Measurements from ENCODE around the gene ARHGEF12. TPM values are rescaled to one million over a fixed set of nuclear protein-coding genes. Genes with fewer than 3 reads are reported as not detected.
A peak's percentile ranks its signal among the peaks of the same experiment; 100 is the strongest.
"Not testable (repeated sequence)": the region's sequence is repeated elsewhere in the genome, so short reads cannot be mapped to it uniquely, and the experiment has no call there.

Gene ARHGEF12
- total RNA-seq, 1 experiment from 2014 or later, result 15.4 TPM

DNA sequence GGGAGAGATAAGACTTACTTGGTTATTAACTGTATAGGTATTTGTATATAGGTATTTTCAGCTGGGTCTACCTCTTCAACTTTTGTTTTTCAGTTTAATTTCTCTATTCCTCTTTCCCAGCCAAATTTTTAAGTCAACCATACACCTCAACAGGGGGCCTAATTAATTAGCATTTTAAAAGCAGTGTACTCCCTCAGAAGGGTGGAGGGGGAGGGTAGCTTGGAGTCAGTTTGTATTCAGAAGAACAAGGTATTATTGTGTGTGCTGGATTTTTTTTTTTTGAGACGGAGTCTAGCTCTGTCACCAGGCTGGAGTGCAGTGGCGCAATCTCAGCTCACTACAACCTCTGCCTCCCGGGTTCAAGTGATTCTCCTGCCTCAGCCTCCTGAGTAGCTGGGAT is 167.3 kb downstream of the ARHGEF12 start:
- H3K4me2 ChIP-seq (ENCODE audit: low read depth, low read length, poor library complexity, severe bottlenecking); H3K36me3 ChIP-seq (ENCODE audit: insufficient read depth, low read length); H3K27me3 ChIP-seq (ENCODE audit: low read length); H3K27ac ChIP-seq (ENCODE audit: low read length); H4K20me1 ChIP-seq (ENCODE audit: insufficient read depth, low read depth, low read length); H3K4me3 ChIP-seq (ENCODE audit: low read length); H3K9ac ChIP-seq (ENCODE audit: low read length); H2AFZ ChIP-seq (ENCODE audit: low read length); H3K79me2 ChIP-seq (ENCODE audit: low read length); H3K9me2 ChIP-seq (replicated peaks; ENCODE audit: insufficient read depth, low read length); H3K9me3 ChIP-seq (ENCODE audit: low read length); H3K4me1 ChIP-seq (ENCODE audit: low read length); DNase-seq: not testable (repeated sequence)

DNA sequence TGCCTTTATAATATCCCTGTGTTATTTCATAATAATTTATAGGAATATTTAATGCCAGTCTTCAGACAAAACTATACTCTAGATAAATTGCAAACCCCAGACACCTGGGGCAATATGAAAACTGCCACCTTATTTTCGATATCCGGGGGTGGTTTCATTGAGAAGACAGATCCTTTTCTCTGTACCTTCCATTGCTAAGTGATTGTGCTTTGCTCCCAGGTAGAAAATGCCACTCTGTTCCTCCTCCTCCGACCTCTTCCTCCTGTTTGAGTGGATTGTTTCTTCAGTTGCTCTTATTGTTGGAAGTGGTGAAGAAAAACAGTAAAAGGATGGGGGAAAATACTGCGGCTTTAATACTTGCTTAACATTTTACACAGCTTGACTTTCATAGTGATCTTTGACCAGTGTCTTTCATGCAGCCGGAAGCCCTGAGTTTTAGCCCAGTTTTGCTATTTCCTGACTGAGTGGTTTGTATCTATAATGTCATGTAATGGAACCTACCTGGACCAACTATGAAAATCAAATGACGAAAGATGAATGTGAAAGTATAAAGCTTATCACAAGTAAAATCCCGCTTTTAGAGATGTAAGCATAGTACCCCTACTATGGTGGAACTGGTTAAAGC is 169.7 kb downstream of the ARHGEF12 start:
- H3K9me2 ChIP-seq (replicated peaks; ENCODE audit: insufficient read depth, low read length), result no peaks in the 10 kb centered on the region
- no peak overlapping the region for H3K9ac ChIP-seq (ENCODE audit: low read length)
- H3K27me3 ChIP-seq (ENCODE audit: low read length), result no peaks in the 10 kb centered on the region
- H3K9me3 ChIP-seq (ENCODE audit: low read length), result no peaks in the 10 kb centered on the region
- no peaks in the 10 kb centered on the region for H3K79me2 ChIP-seq (ENCODE audit: low read length)
- H2AFZ ChIP-seq (ENCODE audit: low read length), result no peak overlapping the region
- H3K36me3 ChIP-seq (ENCODE audit: insufficient read depth, low read length), result no peaks in the 10 kb centered on the region
- H4K20me1 ChIP-seq (ENCODE audit: insufficient read depth, low read depth, low read length), result no peaks in the 10 kb centered on the region
- H3K4me2 ChIP-seq (ENCODE audit: low read depth, low read length, poor library complexity, severe bottlenecking), result no peak overlapping the region
- DNase-seq, result no peak
- H3K4me3 ChIP-seq (ENCODE audit: low read length), result no peak overlapping the region
- no peak overlapping the region for H3K27ac ChIP-seq (ENCODE audit: low read length)
- no peaks in the 10 kb centered on the region for H3K4me1 ChIP-seq (ENCODE audit: low read length)

DNA sequence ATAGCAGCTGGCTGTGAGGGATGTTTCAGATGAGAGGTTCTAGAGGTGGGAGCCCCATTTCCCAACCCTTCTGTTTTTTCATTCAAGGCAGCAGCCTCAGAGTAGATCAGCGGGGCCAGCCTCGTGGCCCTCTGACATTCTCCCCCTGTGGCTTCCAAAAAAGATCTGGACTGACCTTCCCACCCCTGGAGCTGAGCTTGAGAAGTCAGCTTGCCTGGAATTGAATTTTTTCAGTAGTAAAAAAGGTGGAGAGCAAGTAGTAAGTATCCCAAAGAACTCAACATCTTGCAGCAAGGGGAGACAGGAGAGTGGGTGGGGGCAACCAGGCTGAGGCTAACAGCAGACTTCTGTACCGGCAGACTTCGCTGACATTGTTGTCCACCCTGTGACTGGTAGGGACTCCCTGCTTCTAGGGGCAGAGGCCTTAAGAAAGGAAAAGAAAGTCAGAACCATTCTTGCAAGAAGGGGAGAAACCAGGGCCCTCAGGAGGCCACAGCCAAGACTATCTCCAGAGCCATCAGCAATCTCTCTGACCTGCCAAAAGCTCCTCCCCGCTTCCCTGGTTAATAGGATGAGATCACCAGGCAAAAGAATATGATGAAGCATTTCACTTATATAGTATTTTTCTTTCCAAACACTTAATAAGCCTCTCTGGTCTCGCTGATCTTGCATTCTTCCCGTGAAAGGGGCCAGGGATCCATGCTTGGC is 173.3 kb downstream of the ARHGEF12 start:
- no peaks in the 10 kb centered on the region for H3K79me2 ChIP-seq (ENCODE audit: low read length)
- H3K4me3 ChIP-seq (ENCODE audit: low read length), result no peak overlapping the region
- no peak overlapping the region for H3K9ac ChIP-seq (ENCODE audit: low read length)
- no peaks in the 10 kb centered on the region for H3K36me3 ChIP-seq (ENCODE audit: insufficient read depth, low read length)
- H4K20me1 ChIP-seq (ENCODE audit: insufficient read depth, low read depth, low read length), result no peaks in the 10 kb centered on the region
- no peak overlapping the region for H3K4me2 ChIP-seq (ENCODE audit: low read depth, low read length, poor library complexity, severe bottlenecking)
- no peaks in the 10 kb centered on the region for H3K27me3 ChIP-seq (ENCODE audit: low read length)
- no peaks in the 10 kb centered on the region for H3K9me3 ChIP-seq (ENCODE audit: low read length)
- no peaks in the 10 kb centered on the region for H3K9me2 ChIP-seq (replicated peaks; ENCODE audit: insufficient read depth, low read length)
- H2AFZ ChIP-seq (ENCODE audit: low read length), result no peak overlapping the region
- H3K27ac ChIP-seq (ENCODE audit: low read length), result no peak overlapping the region
- no peak for DNase-seq
- no peaks in the 10 kb centered on the region for H3K4me1 ChIP-seq (ENCODE audit: low read length)

DNA sequence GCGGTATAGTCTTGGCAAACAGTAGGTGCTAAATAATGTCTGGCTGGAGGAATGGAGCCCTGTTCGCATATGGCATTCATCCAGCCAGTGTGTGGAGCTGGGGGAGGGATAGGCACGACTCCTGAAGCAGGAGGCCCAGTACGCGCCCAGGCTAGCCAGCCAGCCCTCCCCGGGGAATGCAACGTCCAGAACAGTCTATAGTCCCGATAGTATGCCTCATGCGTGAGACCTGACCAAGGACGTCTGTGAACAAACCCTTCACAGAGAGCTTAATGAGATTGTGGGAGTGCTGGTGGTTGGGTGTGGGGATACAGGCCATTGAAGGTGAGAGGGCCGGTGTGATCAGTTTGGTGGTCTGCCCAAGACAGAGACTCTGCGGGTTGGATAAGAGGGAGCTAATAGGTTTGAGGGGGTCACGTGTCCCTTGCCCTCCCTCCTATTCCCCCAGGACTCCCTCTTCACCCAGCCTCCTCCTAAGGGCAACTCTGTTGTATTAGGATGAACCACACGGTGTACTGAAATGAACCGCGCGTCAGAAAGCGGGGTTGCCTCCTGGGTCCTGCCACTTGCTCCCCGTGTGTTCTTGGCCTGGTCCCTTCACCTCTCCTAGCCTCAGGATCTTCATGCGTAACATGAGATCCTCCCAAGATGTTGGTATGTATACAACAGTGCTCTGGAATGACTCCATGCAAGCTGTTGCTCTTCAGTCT is 174.3 kb downstream of the ARHGEF12 start:
- H3K27ac ChIP-seq (ENCODE audit: low read length), result no peak overlapping the region
- no peaks in the 10 kb centered on the region for H3K4me1 ChIP-seq (ENCODE audit: low read length)
- H3K9me3 ChIP-seq (ENCODE audit: low read length), result no peaks in the 10 kb centered on the region
- H3K79me2 ChIP-seq (ENCODE audit: low read length), result no peaks in the 10 kb centered on the region
- no peak for DNase-seq
- no peaks in the 10 kb centered on the region for H3K36me3 ChIP-seq (ENCODE audit: insufficient read depth, low read length)
- no peaks in the 10 kb centered on the region for H3K9me2 ChIP-seq (replicated peaks; ENCODE audit: insufficient read depth, low read length)
- H3K27me3 ChIP-seq (ENCODE audit: low read length), result no peaks in the 10 kb centered on the region
- no peak overlapping the region for H3K9ac ChIP-seq (ENCODE audit: low read length)
- H4K20me1 ChIP-seq (ENCODE audit: insufficient read depth, low read depth, low read length), result no peaks in the 10 kb centered on the region
- H3K4me2 ChIP-seq (ENCODE audit: low read depth, low read length, poor library complexity, severe bottlenecking), result no peak overlapping the region
- no peak overlapping the region for H2AFZ ChIP-seq (ENCODE audit: low read length)
- no peak overlapping the region for H3K4me3 ChIP-seq (ENCODE audit: low read length)

DNA sequence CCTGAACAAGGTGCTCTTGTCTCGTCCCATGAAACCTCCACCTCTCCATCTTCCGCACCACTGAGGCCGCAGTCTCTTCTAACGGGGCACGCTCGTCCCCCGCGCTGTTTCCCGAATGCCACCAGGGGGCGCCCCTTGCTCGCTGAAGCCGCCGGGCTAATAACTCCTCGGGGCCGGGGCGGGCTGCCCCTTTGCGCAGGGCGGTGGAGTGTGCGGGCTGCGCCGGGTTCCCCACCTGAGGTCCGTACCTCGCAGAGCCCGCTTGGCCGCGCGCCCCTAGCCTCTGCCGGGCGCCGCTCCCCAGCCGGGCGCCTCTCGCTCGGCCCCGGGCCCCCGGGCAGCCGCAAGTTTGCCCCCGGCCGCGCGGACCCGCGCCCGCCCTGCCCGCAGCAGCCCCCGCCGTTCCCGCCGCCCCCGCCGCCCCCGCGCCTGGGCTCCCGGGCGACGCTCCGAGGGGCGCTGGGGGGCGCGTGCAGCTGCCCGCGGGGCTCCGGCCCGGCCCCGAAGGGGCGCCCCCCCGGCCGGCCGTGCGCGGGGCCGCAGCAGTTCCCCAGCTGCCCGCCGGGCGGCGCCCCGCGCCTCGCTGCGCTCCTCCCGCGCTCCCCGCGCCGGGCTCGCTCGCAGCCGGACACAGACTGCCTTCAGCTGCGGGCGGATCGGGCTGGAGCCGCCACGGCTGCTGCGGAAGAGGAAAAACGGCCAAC is 175.1 kb downstream of the ARHGEF12 start, which contains the start of gene GRIK4:
TSS of gene GRIK4 (plus strand) at position 633 of the 704 bp plus-strand sequence. CDS start 148,571 bp downstream, outside the sequence.
- no peaks in the 10 kb centered on the region for H3K9me3 ChIP-seq (ENCODE audit: low read length)
- H3K27me3 ChIP-seq (ENCODE audit: low read length), result no peaks in the 10 kb centered on the region
- H2AFZ ChIP-seq (ENCODE audit: low read length), result no peak within 1 kb of the TSS
- no peaks in the 10 kb centered on the region for H3K9me2 ChIP-seq (replicated peaks; ENCODE audit: insufficient read depth, low read length)
- H3K4me1 ChIP-seq (ENCODE audit: low read length), result no peaks in the 10 kb centered on the region
- peak; percentile 83 for DNase-seq
- H3K9ac ChIP-seq (ENCODE audit: low read length), result no peak within 1 kb of the TSS
- H3K4me3 ChIP-seq (ENCODE audit: low read length), result no peak within 1 kb of the TSS
- no peak within 1 kb of the TSS for H3K27ac ChIP-seq (ENCODE audit: low read length)
- H3K36me3 ChIP-seq (ENCODE audit: insufficient read depth, low read length), result no peaks in the 10 kb centered on the region
- no peaks in the 10 kb centered on the region for H4K20me1 ChIP-seq (ENCODE audit: insufficient read depth, low read depth, low read length)
- no peak within 1 kb of the TSS for H3K4me2 ChIP-seq (ENCODE audit: low read depth, low read length, poor library complexity, severe bottlenecking)
- H3K79me2 ChIP-seq (ENCODE audit: low read length), result no peaks in the 10 kb centered on the region

DNA sequence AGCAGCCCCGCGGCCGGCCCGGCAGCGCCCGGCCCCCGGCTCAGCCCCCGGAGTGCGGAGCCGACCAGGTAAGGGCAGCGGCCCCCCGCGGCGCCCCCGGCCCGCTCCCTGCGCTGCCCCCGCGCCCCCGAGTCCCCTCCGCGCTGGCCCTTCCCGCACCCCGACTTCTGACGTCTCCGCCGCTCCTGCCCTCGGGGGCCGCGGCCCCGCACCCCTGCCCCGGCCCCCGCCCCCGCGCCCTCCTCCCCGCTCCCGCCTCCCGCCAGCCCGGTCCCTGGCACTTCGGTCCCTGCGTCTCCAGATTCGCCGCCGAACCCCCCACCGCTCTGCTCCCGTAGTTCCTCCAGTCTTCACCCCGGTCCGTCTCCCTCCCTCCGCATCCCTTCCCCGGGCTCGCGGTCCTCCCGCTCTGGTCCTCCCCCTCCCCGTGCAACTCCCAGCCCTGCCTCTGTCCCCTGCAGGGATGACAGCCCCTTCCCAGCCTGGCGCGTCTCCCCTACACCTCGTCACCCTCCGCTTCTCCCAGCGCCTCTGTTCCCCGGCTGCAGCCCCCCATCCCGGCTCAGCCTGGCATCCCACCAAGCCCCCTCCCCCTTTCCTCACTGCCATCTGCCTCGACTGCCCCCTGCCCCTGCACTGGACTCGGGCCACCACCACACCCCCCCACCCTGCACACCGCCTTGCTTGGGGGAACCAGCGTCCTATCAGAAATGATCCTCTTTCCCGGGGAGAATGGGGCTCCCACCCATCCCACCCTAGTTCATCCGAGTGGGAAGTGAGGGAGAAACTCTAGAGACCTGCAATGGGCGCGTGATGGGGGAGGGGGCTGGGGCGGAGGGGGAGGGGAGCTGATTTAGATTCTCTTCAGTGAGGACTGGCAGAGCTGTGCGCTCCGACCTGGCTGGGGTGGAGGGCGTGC is 175.9 kb downstream of the ARHGEF12 start:
- H3K27ac ChIP-seq (ENCODE audit: low read length), result no peak overlapping the region
- no peak for DNase-seq
- no peaks in the 10 kb centered on the region for H3K79me2 ChIP-seq (ENCODE audit: low read length)
- no peak overlapping the region for H3K4me2 ChIP-seq (ENCODE audit: low read depth, low read length, poor library complexity, severe bottlenecking)
- no peak overlapping the region for H3K9ac ChIP-seq (ENCODE audit: low read length)
- H2AFZ ChIP-seq (ENCODE audit: low read length), result no peak overlapping the region
- H3K4me1 ChIP-seq (ENCODE audit: low read length), result no peaks in the 10 kb centered on the region
- H3K36me3 ChIP-seq (ENCODE audit: insufficient read depth, low read length), result no peaks in the 10 kb centered on the region
- no peaks in the 10 kb centered on the region for H3K9me2 ChIP-seq (replicated peaks; ENCODE audit: insufficient read depth, low read length)
- H3K4me3 ChIP-seq (ENCODE audit: low read length), result no peak overlapping the region
- no peaks in the 10 kb centered on the region for H3K9me3 ChIP-seq (ENCODE audit: low read length)
- no peaks in the 10 kb centered on the region for H3K27me3 ChIP-seq (ENCODE audit: low read length)
- no peaks in the 10 kb centered on the region for H4K20me1 ChIP-seq (ENCODE audit: insufficient read depth, low read depth, low read length)

DNA sequence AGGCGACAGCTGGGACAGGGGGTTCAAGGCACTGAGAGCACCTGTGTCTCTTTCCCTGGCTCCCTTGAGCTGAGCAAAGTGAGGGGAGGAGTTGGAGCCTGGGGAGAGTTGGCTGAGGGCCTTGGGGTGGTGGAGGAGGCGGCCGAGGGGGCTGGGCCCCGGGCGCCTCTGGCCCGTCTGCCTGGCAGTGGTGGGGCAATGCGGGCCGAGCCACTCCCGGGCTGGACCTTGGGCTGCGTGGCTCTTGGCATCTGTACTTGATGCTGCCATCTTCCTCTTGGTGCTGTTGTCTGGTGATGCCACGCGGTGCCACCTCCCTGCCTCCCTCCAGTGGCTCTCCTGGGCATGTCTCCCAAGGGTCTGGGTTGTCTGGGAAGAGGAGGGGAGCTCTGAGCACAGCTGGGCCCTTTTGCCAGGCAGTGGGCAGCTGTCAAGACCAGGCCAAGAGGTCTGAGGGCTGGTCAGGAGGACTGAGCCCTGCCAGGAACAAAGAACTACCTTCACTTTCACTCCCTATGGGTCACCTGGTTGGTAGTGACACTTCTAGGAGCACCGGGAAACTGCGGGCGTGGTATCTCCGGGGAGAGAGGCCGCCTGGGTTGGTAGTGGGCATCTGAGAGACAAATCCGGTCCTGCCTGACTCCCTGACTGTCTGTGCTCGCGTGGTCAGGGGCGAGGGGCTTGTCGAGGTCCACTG is 176.7 kb downstream of the ARHGEF12 start:
- Histone ChIP-seq H3K4me1 (ENCODE audit: low read length) (no peaks in the 10 kb centered on the region), H3K79me2 (ENCODE audit: low read length) (no peaks in the 10 kb centered on the region), H2AFZ (ENCODE audit: low read length) (no peak overlapping the region), H3K4me3 (ENCODE audit: low read length) (no peak overlapping the region), H4K20me1 (ENCODE audit: insufficient read depth, low read depth, low read length) (no peaks in the 10 kb centered on the region), H3K9me2 (replicated peaks; ENCODE audit: insufficient read depth, low read length) (no peaks in the 10 kb centered on the region), H3K9ac (ENCODE audit: low read length) (no peak overlapping the region), H3K27me3 (ENCODE audit: low read length) (no peaks in the 10 kb centered on the region), H3K27ac (ENCODE audit: low read length) (no peak overlapping the region), H3K9me3 (ENCODE audit: low read length) (no peaks in the 10 kb centered on the region), H3K4me2 (ENCODE audit: low read depth, low read length, poor library complexity, severe bottlenecking) (no peak overlapping the region), H3K36me3 (ENCODE audit: insufficient read depth, low read length) (no peaks in the 10 kb centered on the region)
- DNase-seq, result no peak
